Liver (tissue), 3 donors: ENCODE data around the gene ANKRD44.

Experiments
- CTCF ChIP-seq: fragments of 150-350 bp; IDR thresholded peaks from 2 replicates; pipeline ENCODE4 v1.5.1; 2017; ENCODE audit warnings: improper control_type of control experiment, low read depth, low read length; ENCODE audit not compliant: missing input control
- RXRA ChIP-seq, 2 donors: IDR thresholded peaks; 2 replicates each; pipeline ENCODE4 v1.6.1; 2017 to 2018; ENCODE audit warnings: antibody characterized with exemption in 2 of 2, mild to moderate bottlenecking in 1 of 2
- donor health status: healthy.
- donor health status: healthy.

- TF ChIP-seq CTCF (no peak), RXRA (IDR thresholded peaks at IDR 0.05) (no peak)
Observed at GRCh38 chr2:197077336-197077735, 233.2 kb downstream of the ANKRD44 start.
